VCaP (cell line): ENCODE data around the gene MSH3.

Experiments
- H3K27ac ChIP-seq: fragments of 450-650 bp; 2 replicates; pipeline ENCODE4 v1.5.1; 2017
- TF ChIP-seq, protein P1 (sequence below): fragments of 450-650 bp; conservative IDR thresholded peaks from 2 replicates; pipeline ENCODE4 v1.5.1; 2017; ENCODE audit warnings: mild to moderate bottlenecking, moderate library complexity

Gene MSH3

DNA sequence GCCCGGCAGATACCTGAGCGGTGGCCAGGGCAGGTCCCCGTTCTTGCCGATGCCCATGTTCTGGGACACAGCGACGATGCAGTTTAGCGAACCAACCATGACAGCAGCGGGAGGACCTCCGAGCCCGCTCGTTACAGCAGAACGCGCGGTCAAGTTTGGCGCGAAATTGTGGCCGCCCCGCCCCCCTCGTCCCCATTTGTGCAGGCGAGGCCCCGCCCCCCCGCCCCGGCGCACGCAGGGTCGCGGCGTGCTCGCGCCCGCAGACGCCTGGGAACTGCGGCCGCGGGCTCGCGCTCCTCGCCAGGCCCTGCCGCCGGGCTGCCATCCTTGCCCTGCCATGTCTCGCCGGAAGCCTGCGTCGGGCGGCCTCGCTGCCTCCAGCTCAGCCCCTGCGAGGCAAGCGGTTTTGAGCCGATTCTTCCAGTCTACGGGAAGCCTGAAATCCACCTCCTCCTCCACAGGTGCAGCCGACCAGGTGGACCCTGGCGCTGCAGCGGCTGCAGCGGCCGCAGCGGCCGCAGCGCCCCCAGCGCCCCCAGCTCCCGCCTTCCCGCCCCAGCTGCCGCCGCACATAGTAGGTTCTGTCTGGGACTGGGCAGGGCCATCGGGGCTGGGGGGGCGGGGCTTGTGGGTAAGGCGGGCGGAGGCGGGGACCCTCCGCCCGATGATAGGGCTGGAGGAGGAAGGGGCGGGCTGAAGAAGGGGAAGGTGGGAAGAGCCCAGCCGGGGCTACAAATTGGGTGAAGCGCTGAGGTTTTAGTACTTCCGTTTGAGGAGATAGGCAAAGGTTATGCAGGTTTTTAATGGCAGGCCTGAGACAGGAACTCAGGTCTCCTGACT is at the start of gene MSH3, which contains the start of gene DHFR:
Gene MSH3 (plus strand): TSS at position 262 of the 840 bp plus-strand sequence. CDS start 76 bp downstream, at position 338.
Gene DHFR (minus strand): TSS at position 593 of the 840 bp plus-strand sequence. CDS start 494 bp downstream, at position 99.
- TF ChIP-seq, protein P1, sequence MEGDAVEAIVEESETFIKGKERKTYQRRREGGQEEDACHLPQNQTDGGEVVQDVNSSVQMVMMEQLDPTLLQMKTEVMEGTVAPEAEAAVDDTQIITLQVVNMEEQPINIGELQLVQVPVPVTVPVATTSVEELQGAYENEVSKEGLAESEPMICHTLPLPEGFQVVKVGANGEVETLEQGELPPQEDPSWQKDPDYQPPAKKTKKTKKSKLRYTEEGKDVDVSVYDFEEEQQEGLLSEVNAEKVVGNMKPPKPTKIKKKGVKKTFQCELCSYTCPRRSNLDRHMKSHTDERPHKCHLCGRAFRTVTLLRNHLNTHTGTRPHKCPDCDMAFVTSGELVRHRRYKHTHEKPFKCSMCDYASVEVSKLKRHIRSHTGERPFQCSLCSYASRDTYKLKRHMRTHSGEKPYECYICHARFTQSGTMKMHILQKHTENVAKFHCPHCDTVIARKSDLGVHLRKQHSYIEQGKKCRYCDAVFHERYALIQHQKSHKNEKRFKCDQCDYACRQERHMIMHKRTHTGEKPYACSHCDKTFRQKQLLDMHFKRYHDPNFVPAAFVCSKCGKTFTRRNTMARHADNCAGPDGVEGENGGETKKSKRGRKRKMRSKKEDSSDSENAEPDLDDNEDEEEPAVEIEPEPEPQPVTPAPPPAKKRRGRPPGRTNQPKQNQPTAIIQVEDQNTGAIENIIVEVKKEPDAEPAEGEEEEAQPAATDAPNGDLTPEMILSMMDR, result no peak; the same call in 1 of the 2 replicates
- H3K27ac ChIP-seq, result peak within 1 kb of the TSS; percentile 83

DNA sequence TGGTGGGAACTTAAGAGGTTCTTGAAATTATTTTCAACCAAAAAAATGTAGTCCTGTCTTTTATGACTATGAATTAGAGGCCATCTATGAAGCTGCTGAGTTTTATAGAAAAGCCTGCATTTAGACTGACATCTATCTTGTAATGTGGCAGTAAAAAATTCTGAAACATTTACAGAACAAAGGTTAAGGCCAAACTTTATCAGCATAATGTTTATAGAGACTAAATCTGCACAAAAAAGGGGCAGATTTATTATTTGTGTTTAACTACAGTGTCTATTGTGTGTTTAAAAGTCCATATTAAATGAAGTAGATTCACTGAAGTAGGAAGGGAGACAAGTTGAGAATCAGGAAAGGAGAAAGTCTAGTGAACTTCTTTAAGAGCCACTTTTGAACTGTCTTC is 47.1 kb upstream of the MSH3 start:
- H3K27ac ChIP-seq, result no peak overlapping the region
- TF ChIP-seq, protein P1, result no peak

DNA sequence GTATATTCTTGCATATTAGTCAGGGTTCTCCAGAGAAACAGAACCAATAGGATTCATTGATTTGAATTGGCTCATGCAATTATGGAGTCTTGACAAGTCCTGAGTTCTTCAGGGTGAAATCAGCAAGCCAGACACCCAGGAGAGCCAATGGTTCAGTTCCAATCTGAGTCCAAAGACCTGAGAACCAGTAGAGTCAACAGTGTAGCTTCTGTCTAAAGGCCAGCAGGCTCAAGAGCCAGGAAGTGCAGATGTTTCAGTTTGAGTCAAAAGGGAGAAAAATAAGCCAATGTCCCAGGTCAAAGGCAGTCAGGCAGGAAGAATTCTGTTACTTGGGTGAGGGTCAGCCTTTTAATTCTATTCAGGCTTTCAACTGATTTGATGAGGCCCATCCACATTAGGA is 46.6 kb upstream of the MSH3 start:
- no peak overlapping the region for H3K27ac ChIP-seq
- TF ChIP-seq, protein P1, result no peak

DNA sequence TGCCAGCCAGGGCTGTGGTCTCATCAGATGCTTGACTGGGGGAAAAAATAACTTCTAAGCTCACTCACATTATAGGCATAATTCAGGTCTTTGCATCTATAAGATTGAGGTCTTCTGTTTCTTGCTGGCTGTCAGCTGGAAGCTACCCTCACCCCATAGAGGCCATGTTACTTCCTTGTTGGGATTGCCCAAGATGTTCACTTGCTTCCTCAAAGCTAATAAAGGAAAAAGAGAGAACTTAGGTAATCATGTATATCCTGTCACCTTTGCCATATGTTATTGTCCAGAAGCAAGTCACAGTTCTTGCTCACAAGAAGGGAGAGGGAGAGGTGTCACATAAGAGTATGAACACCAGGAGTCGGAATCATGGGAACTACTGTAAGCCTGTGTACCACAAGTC is 45.7 kb upstream of the MSH3 start:
- no peak overlapping the region for H3K27ac ChIP-seq
- TF ChIP-seq, protein P1, result no peak

DNA sequence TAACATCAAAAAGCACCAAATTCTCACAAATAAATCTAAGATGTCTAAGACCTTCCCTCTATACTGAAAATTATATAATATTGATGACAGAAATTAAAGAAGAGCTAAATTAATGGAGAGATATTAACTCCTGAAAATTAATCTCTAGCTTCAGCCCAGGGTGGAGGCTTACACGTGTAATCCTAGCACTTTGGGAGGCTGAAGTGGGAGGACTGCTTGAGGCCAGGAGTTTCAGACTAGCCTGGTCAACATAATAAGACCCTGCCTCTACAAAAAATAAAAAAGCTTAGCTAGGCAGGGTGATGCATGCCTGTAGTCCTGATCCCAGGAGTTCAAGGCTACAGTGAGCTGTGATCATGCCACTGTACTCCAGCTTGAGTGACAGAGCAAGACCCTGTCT is 44.8 kb upstream of the MSH3 start:
- TF ChIP-seq, protein P1, result no peak
- H3K27ac ChIP-seq, result no peak overlapping the region

DNA sequence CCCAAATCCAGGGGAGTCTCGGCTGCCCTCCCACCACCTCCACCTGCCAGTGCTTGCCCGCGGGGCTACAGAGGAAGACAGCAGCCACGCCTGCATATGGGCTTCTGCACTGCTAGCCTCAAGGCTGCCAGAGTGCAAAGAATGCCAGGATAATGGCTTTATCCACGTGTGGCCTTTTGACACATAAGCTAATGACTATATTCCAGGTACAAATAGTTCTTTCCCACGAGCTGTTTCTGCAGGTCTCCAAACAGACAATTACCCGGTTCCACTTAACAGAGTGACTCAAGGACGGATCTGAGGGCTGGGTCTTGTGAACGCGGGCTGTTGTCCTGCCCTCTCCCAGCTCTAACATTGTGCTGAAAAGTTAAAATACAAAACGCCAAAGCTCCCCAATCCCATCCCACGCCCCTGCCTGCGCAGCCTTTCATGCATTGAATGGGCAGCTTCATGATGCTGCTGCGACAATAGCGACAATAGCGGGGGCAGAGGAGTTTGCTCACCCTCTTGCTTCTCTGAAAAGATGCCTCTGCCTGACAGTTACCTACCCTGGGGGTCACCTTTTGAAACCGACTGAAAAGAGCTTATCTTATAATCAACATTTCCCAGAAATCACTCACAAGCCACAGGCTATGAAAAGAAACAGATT is 39.1 kb upstream of the MSH3 start:
- TF ChIP-seq, protein P1, result no peak
- no peak overlapping the region for H3K27ac ChIP-seq

DNA sequence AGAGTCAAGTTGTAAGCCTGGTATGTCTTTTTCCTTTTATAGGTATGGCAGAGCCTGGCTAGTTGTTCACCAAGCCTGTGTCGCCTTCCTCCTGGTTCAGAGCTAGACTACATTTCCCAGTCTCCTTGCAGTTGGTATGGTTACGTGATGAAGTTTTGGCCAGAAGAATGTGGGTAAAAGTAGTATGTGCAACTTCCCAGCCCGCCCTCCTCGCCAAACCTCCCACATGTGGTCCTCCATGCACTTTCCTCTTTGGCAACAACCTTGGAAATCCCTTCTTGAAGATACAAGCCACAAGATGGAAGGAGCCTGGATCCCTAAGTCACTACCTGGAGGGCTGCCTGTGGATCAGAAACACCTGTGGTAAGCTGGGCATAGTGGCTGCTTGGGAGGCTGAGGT is 36.0 kb upstream of the MSH3 start:
- peak overlapping the region; percentile 38; the same call in 1 of the 2 replicates for H3K27ac ChIP-seq
- TF ChIP-seq, protein P1, result no peak
